ENCODE results near the gene KRTAP17-1.

The KRTAP17-1 gene

DNA sequence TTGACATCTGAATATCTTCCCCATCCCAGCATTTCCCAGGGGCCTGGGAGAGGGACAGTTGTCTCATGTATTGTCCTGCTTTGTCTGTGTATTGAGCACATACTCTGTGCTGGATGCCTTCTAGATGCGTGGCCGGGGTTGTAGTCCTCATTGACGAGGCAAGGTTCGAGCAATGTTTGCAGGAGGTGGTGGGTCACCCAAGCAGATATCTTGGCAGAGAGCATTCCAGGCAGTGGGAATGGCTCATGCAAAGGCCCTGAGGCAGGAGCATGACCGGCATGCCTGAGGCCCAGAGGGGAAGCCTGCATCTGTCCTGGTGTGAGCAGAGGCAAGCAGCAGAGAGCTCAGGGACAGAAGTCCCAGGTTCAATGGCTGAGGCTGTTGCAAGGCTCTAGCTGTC lies 17.6 kb upstream of the KRTAP17-1 start:
- no peak for DNase-seq (ENCODE audit: low read depth, low spot score)

- DNase-seq (ENCODE audit: low read depth, low spot score): no peak
Measured at GRCh38 chr17:41332239-41332638, 16.7 kb upstream of the KRTAP17-1 start.

DNA sequence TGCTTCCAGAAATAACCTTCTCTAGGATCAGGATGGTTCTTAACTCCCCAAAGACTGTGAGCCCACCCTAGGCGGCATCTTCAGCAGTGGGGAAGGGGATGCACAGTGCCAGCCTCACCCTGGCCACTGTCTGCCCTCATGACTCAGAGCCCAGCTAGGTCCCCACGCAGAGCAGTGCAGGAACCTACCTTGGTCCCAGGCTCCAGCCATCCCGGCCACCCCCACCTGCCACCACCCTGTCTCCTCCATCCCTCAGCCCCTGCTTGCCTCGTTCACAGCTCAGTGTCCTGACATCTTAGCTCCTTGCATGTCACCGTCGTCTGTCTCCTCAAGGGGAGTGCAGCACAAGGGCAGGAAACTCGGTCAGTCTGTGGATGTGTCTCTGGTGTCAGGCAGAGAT lies 16.1 kb upstream of the KRTAP17-1 start:
- no peak for DNase-seq (ENCODE audit: low read depth, low spot score)

DNA sequence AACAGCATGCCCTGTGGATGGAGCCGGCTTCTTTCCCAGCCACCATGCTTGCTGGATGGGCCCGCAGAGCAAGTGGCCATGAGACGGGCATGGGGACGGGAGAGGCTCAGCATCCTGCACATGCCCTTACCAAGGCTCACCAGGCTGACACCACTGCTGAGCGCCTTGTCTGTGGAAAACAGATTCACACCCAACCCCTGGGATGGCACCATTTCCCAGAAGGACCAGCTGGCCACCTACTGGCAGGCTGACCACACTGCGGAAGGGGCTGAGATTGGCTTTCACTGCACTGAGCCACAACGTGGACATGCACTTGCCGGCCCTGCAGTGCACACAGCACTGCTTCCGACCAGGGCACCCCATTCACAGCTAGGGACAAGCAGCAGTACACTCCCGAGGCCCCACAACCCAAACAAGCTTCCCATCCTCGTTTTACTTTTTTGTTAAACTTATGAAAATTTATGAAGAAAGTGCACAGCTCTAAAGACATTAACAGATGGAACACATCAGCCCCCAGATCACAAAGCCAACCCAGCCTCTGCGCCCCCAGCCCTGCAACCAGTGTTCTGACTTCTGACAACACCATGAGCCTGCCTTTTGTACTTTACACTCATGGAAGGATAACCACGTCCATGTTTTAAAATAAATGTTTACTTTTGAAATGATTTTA lies 13.9 kb upstream of the KRTAP17-1 start:
- DNase-seq (ENCODE audit: low read depth, low spot score): peak; percentile 33

GRCh38 chr17:41328207-41328606 lies 12.7 kb upstream of the KRTAP17-1 start:
- DNase-seq (ENCODE audit: low read depth, low spot score): no peak

DNA sequence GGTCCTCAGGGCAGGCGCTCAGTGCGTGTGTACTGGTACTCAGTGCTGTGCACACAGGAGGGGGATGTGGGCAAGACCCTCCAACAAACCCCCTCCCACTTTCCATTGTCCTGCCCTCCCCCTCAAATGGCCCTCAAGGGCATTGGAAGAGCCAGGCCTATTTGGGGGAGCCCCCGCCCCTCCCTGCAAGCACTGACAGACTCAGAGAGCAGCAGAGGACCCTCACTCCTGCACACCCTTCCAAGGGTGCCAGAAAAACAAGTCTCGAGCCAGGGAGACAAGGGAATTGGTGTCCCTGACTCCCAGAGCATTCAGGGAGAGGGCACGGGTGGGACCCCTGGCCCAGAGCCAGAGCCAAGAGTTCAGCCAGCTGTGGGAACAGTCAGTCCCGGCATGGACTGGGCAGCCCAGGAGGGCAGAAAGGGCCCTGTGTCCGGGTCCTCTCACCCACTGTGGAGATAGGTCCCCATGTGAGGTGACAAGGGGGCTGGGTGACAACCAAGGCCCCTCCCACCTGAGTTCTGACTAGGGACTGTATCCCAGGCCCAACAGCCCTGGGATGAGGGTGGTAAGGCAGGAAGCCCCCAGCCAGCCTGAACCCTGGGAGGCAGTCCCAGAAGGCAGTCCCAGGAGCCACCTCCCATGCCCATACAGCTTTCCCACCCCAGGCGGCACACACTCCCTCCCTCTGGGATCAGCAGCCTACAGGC lies 12.1 kb upstream of the KRTAP17-1 start:
- DNase-seq (ENCODE audit: low read depth, low spot score): no peak

DNA sequence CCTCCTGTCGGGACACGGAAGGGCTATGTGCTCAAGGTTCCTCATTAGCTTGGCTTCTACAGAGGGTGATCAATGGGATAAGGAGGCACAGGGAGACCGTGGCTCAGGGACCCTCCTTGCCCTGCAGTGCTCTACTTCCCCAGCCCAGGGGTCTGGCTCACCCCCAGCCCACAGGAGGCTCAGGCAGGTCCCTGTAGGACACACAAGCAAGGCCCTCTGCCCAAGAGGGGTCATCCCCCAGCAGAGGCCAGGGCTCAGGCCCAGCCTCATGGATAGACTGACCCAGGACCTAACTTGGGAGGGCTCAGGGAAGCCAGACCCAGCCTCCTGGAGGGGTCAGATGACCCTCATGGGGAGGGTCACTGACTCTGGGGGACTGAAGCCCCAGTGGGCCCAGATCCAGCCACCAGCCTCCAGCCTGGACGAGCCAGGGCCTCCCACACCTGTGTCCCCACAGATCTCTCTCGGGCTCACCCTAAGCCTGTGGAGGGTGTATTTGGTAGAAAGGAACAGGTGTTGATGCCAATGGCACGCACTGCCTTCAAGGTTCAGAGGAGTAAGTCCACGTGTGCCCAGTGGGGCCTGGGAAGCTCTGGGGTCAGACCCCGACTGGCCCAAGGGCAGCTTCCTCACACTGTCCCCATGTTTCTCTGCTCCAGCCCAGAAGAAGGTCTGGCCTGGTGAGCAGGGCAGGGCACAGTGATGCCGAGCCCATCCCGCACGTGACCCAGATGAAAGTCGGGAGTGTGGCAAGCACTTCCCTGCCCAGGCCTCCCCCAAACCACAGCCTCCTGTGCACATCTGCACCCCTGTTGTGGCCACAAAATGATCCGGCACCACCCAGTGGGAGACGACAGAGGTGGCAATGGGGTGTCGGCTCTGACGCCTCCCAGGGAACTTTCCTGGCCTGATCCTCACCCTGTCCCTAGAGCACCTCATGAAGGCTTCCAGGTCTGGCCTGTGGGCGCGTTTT lies 10.9 kb upstream of the KRTAP17-1 start:
- no peak for DNase-seq (ENCODE audit: low read depth, low spot score)

DNA sequence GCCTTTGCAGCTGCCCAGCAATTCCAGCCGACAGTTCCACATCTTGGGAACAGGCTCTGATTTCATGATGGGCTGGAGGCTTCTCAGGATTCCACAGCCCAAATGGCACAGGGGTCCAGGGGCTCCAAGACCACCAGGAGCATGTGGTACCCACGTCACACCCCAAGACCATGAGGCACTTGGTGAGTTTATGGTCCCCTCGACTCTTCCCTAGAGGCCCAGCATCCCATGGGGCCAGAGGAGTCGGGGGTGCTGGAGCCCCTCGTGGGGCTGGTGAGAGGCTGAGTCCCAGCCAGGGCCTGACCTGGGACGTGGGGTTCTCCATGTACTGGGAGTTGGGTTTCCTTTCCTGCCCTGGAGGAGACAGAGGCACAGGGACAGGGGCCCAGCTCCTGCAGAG lies 10.1 kb upstream of the KRTAP17-1 start:
- DNase-seq (ENCODE audit: low read depth, low spot score): no peak

- no peak for DNase-seq (ENCODE audit: low read depth, low spot score)
Measured at GRCh38 chr17:41325126-41325525, 9.6 kb upstream of the KRTAP17-1 start.

GRCh38 chr17:41324180-41325075 lies 8.9 kb upstream of the KRTAP17-1 start:
- DNase-seq (ENCODE audit: low read depth, low spot score): peak; percentile 42

GRCh38 chr17:41322903-41323895 lies 7.7 kb upstream of the KRTAP17-1 start:
- no peak for DNase-seq (ENCODE audit: low read depth, low spot score)

DNA sequence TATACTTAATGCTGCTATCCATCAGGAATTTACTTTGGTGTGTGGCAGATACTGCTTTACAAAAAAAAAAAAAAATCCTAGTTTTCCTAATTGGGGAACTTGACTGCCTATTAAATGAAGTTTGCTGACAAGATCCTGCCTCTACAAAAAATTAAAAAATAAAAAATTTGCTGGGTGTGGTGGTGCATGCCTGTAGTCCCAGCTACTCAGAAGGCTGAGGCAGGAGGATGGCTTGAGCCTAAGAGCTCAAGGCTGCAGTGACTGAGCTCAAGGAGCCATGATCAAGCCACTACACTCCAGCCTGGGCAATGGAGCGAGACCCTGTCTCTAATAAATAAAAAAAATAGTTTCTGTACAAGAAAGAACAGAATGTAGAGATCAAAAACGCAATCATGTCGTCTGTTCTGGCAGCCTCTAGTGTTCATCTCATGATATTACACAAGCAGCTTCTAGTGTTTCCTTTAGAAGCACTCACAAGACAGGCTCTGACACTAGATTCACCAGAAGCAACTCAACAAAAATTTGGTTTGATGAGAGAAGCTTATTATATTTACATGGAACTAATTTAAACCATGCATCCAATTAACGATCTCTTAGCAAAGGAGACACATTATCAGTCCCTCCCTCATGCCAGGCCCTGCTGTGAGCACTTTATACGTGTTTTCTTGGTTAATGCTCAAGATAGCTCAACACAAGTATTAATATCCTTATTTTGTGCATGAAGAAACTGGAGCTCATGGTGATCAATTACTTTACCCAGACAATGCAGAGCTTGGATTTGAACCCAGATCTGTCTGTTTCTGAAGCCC lies 6.8 kb upstream of the KRTAP17-1 start:
- no peak for DNase-seq (ENCODE audit: low read depth, low spot score)

DNA sequence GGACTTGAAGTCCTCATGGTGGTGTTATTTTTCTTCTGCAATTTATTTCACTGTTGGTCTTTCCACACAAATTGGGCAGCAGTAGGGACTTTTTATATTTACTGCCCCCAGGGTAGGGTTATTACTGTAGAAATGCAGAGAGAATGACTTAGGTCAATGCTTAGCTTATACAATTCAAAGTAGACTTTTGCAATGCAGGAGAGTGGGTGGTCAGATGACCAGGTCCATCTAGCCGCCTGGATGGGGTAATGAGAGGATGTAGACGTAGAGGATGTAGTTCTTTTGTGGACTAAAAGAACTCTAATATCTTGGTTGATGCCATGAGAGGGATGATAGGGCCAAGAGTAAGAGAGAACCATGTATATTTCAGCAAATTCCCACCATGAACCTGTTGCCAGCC lies 2.7 kb upstream of the KRTAP17-1 start:
- no peak for DNase-seq (ENCODE audit: low read depth, low spot score)

DNA sequence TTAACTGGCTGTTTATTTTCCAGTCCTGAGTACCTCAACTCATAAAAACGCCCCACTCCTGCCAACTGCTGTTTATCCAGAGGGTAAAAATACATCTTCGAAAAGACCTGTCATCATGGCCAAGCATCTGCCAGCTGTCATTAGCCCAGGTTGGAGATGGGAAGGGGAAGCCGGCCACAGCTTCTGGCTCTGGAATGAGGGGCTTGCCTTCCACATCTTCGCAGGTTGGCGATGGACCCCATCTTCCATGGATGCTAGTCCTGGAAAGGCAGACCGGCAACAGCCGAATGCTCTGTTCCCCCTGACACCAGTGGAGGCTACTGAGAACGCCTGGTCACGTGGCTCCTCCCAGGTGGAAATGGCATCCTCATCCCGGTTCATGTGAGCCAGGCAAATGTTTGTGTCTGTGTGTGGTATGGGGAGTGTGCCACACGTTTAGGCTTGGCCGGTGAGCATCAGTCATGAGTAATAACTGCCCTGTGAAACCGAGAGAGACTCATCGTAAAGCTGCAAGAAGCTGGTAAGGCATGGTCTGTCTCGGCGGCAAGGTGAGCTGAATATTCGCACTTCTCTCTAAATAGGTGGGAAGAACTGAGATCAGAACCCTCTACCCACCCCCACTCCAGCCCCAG lies 420 bp upstream of the KRTAP17-1 start:
- DNase-seq (ENCODE audit: low read depth, low spot score): no peak

DNA sequence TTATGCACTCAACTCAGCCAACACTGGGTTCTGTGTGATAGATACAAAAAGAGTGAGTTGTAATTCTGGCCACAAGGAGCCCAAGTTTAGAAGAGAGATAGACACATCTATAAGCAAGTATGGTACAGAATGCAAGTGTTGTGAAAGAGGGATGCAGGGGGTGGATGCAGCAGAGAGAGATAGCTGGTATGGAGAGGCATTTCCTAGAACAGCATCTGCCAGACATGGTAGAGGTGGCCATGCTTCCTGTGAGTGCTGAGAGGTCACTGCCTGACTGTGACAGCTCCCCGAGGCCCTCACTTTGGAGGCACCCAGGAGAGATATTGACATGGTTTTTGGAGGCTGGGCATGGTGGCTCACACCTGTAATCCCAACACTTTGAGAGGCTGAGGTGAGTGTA lies 4.4 kb downstream of the KRTAP17-1 start:
- DNase-seq (ENCODE audit: low read depth, low spot score): no peak

GRCh38 chr17:41308918-41309359 lies 6.6 kb downstream of the KRTAP17-1 start, which contains the start of gene KRTAP16-1:
TSS of gene KRTAP16-1 (minus strand) at chr17:41309309. CDS start at chr17:41309253, 56 bp downstream.
- no peak for DNase-seq (ENCODE audit: low read depth, low spot score)

DNA sequence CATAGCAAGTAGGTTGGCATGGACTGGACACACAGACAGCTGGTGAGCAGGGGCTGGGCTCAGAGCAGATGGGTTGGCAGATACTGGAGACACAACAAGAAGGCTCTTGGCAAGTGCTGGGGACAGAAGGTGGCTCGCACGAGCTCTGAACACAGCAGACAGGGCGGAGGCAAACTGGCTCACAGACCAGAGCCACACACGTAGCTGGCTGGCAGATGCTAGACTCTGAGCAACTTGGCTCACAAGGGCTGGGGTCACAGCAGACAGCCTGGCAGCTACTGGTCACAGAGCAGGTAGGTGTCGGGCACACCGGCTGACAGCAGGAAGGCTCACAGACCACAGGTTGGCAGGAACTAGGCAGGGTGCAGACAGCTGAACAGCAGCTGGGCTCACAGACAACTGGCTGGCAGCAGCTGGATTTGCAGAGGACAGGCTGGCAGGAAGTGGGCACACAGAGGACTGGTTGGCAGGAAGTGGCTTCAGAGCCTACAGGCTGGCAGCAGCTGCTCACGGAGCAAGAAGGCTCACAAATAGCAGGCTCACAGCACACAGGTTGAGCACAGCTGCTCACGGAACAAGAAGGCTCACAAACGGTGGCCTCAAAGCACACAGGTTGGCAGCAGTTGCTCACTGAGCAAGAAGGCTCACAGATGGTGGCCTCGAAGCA lies 7.1 kb downstream of the KRTAP17-1 start:
- no peak for DNase-seq (ENCODE audit: low read depth, low spot score)

- no peak for DNase-seq (ENCODE audit: low read depth, low spot score)
Measured at GRCh38 chr17:41307647-41308046, 7.9 kb downstream of the KRTAP17-1 start.
